RKO (cell line): ENCODE results near the gene HHAT.

Experiments
- DNase-seq: peaks from one replicate; pipeline ENCODE4 v3.0.0-alpha.2; 2016; ENCODE audit warnings: low spot score

The HHAT gene

DNA sequence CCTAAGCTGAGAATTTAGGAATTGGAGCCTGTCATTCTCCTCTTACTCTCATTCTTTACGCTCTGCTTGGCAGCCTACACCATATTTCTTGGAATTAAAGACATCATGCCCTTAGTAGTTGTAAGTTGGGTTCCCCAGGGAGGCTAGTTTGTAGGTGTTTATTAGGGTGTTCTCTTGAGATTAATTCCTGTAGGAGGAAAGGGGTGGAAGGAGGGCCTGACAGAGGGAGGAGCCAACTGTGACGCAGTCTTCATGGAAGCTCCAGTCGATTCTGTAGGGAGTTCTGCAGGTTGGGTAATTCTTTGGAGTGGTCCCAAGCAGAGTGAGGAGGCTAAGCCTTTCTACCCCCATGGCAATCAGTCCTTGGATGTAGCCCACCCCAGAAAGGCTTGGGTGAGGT, 111.4 kb downstream of the HHAT start:
- no peak for DNase-seq

DNA sequence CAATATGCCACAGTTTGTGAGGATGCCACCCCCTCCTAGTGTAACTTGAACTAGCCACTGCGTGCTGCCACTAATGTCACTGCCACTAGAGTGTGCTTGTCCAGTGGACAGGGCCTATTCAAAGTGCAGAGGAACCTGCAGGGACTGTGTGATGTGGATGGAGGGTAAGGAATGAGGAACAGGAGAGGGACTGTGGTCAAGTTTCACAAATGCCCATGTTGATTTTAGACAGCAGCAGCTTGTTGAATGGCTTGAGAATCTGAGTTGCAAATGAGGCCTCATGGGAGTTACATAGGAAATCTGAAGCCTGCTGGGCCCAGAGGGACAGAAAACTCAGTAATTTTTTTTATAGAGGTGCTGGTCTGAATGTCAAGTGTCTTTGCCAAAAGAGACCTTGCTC, 112.3 kb downstream of the HHAT start:
- no peak for DNase-seq

DNA sequence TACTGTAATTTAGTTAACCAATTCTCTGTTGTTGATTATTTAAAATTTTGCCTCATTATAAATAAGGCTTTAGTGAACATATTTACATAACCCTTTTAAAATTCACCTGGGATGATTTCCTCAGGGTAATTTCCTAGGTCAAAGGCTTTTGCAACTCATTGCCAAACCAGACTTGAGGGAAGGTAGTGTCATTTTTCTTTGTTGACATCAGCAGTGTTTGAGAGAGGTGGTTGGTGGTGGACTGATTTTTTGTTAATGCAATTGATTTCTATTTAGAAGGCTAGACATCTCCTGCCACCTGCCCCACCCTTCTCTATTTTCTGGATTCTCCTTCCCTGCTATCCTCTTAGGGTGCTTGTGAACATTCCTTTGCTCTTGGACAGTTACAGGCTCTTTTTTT, 116.8 kb downstream of the HHAT start:
- no peak for DNase-seq

DNA sequence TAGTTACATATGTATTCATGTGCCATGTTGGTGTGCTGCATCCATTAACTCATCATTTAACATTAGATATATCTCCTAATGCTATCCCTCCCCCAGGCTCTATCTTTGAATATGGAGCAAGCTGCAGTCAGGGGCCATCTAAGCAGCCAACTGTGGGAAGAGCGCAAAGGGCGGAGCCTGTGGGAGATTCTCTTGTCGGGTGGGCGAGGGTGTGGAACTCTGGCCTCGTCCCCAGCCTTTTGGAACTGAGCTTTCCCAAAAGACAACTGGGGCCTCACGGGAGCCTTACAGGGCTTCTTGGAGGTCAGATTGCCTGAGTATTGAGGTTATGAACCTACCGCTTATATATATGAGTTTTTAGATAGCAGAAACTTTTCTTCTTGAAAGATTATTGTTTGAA, 117.2 kb downstream of the HHAT start:
- no peak for DNase-seq

DNA sequence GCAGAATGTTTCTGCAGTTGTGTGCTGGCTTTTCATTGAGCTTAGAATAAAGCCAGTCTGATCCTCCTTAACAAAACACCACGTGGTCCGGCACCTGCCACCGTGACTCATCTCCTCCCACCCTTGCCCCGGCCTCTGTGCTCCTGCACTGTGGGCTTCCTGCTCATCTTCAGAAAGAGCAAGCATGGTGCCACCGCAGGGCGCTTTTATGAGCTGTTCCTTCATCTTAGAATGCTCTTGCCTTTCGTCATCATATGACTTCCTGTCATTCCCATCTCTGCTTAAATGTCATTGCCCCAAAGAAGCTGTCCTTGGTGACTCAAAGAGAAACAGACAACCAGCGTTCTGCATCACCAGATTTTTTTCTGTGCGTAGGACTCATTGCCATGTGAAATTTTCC, 117.8 kb downstream of the HHAT start:
- DNase-seq: peak; percentile 7

DNA sequence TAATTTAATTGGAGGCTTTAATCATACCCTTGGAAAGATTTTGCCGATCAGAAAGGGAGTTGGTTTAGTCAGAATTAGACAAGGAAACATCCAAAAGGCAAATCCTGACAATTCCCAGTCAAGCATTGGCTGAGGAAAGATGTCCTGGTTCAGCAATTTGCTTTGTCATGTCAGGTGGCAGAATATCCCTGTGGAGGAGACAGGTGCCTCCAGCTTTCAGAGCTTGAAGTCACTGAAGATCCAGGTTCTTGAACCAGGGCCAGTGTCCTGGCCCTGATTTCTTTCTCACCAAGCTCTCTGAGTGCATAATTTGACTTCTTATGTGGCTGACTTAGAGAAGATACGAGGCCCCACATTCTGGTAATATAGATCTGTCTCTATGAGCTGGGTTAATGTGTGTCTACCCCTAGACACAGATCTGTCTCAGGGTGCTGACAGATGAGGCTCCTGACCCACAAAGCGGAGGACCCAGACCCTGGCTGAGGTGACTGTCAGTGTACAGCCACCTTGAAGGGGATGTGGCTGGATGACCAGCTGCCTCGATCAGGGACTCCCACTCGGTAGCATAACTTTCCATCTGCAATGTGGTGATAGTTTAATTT, 118.9 kb downstream of the HHAT start:
- DNase-seq: no peak

DNA sequence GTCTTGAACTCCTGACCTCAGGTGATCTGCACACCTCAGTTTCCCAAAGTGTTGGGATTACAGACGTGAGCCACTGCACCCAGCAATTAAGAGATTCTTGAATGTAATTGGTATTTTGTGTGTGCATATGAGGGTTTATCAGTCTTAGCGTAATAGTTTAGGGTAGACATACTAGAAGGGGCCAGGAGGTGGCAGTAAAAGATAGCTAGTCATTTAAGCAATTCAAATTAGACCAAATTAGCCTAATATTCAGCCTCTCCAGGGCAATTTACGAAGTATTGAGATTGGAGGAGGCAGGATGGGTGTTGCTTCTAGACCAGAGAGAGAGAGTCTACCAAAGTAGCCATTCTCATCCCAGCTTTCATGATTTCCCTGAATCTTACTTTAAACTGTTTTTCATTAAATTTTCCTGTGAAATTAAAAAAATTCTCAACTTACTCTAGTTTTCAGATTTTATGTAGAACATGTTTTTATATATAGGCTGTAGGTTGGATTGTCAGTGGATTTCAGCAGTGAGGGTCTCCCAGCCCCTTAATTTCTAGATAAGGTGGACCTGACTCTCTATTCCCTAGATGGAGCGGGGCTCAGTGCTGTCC, 119.7 kb downstream of the HHAT start:
- DNase-seq: peak; percentile 60

DNA sequence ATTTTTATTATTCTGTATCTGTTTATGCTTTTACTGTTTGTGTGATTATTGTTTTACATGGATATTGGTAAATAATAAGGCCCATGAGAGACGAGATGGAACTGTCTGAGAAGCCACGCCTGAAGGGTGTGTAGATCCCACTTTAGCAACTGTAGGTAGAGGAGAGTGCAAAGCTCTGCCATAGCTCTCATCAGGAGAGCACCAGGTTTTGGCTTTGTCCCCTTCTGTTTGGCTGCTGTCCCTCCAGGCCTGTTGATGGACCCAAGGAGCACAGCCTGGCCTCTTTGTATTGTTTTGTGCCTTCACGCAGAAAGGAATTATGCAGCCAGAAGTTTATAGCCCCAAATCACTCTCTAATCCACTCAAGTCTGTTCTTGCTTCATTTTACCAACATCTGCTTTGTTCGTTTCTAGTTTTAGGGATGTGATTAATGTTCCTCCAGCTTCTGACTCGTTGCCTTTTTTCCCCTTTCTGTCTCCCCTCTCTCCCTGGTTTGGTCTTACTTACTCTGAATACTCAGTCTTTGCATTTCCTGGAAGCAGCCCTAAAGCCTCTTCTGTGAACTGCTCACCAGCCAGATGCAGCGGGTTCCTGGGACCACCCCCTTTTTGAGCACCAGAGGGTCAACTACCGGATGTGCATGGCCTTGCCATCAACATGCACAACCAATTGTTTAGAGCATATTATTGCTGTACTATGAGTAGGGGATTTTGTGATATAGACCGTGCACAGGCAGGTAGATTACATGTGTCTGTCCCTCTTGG, 127.3 kb downstream of the HHAT start:
- no peak for DNase-seq

DNA sequence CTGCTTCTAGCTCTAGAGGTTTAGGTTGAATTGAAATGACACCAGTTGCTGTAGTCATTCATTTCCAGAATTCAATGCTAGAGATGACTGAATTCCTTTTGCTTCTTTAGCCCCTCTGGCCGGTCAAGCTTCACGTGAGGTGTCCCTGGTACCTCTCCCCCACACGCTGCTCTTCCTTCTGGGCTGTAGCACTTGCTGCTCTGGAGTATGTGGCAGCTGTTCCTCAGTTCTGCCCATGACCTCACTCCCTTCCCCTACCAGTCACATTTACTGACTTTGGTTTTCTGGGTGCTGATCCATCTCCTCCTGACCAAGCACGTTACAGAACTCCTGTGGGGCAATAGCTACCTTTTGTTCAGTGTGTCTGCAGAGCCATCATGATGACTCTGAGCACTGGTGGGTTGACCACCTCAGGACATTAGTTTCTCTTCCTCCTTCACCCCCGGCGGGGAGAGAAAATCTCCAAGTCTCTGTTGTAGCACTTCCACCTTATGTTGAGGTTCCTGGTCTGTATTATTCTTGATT, 128.1 kb downstream of the HHAT start:
- no peak for DNase-seq

DNA sequence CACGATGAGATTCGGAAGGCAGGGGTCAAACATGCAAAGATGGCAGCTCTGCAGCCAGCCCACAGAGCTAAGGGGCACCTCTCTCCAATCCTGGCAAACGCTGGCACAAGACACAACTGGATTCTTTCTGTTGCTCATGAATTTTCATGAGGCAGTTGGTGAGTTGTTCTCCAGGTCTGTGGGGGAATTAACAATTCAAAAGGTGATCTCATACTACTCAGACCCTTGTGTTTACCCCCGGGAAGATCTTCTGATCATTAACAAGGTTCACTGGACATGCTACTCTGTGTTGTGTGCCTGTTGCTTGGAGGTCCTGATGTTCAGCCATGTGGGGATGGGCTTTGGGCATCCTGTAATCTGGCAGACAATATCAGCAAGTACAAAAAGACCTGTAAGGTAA, 128.9 kb downstream of the HHAT start:
- no peak for DNase-seq

DNA sequence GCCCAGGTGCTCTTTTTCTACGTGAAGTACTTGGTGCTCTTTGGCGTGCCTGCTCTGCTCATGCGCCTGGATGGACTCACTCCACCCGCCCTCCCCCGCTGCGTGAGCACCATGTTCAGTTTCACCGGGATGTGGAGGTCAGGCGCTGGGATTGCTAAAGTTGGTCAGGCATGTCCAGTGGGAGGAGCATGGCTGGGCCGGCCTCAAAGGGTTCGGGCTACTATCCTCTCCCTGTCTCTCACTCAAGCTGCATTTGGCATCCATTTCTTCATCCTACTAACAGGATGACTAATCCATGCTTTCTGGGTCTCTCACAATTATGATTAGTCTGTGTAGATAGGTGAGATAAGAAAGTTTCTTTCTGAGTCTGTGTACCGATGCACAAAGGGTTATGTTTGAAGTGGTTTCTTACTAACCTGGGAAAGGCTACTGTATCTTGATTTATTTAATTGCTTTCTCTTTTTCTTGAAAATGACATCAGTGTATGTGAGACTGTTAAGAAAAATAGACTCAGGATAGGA, 135.9 kb downstream of the HHAT start:
- no peak for DNase-seq

DNA sequence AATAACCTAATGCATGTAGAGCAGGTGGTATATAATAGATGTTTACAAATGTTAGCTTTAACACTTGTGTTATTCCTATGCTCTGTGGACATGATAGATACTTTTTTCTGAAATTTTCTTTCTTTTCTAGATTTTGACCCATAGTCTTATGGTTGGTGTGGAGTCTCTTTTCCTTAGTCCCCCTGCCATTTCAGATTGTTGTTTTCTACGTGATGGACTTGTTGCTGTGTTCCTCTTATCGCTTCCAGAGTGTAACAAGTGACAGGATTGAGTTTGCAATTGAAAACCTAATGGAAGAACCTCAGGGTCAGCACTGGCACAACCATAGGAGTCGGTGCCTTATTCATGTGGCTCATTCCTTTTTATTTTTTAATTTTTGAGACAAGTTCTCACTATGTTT, 136.4 kb downstream of the HHAT start:
- DNase-seq: no peak

DNA sequence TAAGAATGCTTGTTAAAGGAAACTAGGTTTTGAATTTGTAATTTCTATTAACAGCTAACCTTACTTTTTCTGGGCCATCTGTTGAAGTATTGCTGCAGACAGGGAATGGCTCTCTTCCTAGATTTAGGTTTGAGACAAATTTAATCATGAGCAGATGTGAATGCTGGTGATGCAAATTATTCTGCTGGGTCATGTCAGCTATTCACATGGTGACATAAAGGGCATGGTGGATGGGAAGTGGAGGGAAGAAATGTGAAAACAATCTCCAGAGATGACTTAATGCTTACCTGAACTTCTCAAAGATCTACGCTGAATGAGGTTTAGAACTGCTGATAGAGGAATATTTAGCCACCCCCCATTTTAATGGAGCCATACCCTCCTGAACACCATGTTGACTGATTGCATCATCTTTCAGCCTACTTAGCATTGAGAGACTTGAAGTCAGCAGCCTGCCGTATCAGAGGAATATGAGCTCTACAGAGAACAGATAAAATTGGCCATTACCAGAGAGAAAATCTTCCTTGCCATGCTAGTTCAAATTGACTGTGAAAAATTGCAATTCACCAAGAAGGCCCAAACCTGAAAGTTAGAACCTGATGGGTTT, 138.8 kb downstream of the HHAT start:
- no peak for DNase-seq

DNA sequence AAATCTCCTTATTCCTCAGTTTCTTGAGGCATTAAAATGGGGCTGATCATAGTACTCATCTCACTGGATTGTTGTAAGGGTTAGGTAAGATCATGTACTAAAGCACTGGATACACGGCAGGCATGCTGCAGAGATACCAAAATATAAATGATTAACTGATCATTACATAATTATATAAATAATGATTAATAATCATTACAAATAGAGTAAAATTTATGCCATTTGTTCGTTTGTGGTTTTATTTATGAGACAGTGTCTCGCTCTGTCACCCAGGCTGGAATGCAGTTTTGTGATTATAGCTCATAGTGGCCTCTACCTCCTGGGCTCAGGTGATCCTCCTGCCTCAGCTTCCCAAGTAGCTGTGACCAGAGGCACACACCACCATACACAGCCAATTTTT, 140.7 kb downstream of the HHAT start:
- no peak for DNase-seq

DNA sequence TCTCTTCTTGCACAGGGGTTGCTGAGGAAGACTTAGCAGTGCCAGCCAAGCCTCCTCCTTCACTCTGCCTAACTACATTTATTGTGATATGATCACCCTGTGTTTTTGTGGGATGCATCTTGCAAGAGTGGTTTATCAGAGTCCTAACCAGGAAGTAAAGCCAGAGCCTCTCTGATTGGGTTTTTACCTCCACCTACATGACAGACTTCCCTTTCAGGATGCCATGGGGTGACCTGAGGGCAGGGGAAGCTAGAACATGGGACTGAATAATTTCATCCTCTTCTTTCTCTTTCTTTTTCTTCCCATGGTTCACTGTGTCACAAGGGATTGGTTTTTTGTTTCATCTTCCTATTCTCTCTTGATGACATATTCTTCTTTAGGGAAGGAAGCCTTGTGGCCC, 146.6 kb downstream of the HHAT start:
- DNase-seq: no peak

DNA sequence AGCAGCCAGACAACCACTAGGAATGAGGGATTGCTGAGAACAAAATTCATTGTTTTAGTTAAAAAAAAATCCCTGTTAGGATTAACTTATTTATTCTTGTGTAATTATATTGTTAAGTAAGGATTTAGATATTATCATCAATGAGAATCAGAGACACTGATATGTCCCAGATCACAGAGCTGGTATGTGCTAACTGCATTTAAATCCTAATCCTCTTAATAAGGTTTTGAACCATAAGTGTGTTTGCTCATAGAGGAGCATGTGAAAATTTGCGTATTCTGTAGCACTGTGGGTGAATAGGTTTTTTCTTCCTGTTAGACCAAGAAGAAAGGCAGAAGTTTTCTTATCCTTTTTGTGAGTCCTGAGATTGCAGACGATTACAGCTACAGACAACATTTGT, 147.1 kb downstream of the HHAT start:
- DNase-seq: no peak

DNA sequence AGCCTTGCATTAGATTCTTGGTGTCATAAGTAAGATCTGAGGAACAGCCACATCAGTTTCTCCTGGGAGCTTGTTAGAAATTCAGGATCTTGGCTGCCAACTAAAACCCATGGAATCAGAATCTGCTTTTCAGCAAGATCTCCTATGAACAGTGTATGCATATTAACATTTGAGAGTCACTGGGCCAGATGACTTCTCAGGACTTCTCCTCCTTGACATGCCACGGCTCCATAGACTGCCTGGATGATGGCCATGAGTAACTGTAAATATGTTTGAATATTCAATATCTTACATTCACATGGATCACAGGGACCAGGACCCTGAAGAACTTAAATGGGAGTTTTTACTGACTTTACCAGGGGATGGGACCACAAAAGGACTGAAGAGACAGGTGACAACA, 148.0 kb downstream of the HHAT start:
- no peak for DNase-seq

DNA sequence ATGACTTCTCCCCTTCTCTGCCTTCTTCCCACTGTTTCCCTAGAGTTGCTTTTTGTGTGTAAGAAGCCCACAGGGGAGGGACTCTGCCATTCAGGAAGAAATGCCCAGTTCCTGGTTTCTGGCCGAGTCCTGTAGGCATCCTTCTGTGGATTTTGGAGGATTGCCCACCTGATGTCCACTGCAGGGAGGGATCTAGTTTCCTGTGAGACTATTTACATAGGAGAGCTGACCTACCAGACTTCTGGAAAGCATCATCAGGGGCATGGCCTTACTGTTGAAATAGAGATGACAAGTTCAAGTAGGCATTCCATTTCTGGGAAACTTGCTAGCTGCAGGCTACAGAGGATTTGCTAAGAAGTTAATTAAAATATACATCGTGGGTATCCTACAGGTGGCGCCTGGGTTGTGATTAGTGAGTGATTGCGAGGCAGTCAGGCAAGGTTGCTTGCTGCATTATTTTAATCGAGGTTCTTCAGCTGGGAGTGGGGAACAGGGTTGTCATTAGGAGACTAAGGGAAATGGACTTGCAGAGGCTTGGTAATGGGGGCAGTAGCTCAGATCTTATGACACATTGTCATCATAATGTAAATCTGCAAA, 148.7 kb downstream of the HHAT start:
- no peak for DNase-seq

DNA sequence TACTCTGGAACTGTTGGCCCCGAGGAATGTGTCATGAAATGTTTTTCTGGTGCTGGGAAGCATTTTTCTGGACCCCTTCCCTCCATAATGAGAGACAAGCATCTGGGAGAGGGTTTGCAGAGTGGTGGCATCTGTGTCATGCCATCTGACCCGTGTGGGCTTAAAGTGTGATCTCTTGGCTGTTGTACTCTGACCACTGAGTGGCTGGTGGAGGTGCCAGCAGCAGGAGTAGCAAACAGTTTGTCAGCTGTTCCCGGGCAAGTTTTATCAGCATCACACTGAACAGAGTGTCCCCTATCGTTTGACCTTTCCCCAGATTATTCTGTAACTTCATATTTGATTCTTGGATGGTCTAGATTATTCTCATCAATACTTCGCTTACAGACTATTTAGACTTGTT, 150.1 kb downstream of the HHAT start:
- DNase-seq: no peak

DNA sequence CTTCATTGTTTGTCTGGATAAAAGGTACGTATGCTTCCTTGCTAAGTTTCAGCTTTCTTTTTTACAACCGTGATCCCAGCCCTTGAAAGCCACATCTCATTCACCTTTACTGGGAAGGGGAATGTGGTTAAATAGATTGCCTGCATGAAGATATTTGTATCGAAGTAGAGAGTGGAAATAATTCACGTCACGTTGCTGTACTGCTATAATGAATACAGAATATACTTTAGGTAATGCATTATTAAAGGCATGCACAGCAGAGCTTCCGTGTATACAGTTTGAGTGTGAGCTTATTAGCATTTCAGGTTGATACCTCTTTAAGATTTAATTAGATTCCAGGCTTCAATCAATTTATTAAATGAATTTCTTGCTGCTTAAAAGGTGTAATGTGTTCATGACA, 153.8 kb downstream of the HHAT start:
- no peak for DNase-seq

DNA sequence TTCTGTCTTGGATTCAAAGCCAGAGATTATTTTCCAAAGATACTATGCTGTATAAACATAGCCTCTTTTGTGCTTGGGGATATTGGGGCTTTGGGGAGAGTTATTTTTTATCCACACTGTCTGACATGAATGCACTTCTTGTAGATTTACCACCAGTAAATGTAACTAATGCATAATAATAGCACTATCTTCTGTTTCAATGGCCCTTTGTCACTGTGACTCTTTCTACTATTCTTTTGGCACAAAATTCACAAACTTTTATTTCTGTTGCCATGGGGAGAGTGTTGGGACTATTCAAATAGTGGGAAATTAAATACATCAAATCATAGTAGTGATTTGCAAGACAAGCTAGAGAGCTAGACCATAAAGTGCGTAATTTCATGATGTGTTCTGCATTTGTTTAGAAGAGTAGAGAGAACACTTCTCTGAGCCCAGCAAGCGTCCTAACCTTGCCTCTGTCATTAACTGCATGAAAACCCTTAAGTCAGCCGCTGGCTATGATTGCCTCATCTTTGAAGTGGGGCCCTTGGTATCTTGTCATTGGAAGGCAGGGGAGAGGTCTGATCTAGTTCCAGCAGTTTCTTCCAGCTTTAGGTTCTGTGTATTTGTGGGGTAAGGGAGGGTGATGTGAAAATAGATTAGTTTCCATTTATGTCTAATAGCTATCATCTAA, 154.4 kb downstream of the HHAT start:
- DNase-seq: no peak

DNA sequence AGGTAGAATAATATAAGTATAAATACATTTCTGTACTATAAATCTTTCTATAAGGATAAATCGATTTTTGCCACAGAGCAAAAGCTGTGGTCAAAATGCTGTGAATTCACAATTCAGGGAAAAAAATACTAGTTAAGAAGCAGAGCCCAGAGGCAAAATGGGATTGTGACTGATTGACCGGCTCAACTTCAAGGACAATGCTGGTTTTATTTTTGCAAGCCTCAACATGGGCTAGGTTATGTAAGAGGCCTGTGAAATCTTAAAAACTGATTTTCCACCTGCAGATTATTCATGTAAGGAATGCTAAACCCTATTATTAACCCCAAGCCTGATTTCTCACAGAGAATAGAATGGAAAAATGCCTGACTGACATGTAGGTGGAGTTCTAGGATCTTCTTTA, 155.1 kb downstream of the HHAT start:
- no peak for DNase-seq
